SH-SY5Y (cell line): ENCODE results near the gene RERE.

Experiments
- GATA2 ChIP-seq: IDR thresholded peaks from 2 replicates; pipeline ENCODE4 v1.6.1; 2011; ENCODE audit warnings: mild to moderate bottlenecking, low read depth, low read length
- GATA3 ChIP-seq: IDR thresholded peaks from 2 replicates; pipeline ENCODE4 v1.6.1; 2011; ENCODE audit warnings: low read depth, mild to moderate bottlenecking, low read length, moderate library complexity

DNA sequence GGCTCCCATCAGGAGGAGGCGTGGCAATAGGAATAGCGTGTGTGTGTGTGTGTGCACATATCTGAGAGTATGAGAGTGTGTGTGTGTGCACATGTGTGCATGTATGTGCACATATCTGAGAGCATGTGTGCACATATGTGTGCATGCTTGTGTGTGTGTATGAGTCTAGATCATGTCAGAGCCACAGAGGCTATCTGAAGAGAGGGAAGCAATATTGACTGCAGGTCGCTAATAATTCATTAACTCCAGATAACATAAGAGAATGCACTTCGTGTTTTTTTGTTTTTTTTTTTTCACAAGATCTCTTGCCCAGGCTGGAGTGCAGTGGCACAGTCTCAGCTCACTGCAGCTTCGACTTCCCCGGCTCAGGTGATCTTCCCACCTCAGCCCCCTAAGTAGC lies 504.2 kb downstream of the RERE start:
- TF ChIP-seq GATA2 = no peak
- TF ChIP-seq GATA3 = no peak
